ENCODE measurements around the gene ENPP6. TPM values are rescaled to one million over a fixed set of nuclear protein-coding genes. Genes with fewer than 3 reads are reported as not detected.

ENPP6 gene
- polyA plus RNA-seq (2013, experiment 1 of 2) = not detected
- polyA plus RNA-seq (2013, experiment 2 of 2) = 0.10 TPM

GRCh38 chr4:184217634-184218033 lies at the start of gene ENPP6:
Gene ENPP6 (minus strand): TSS chr4:184217873. CDS start chr4:184217819, 54 bp downstream.
- H3K27ac ChIP-seq (ENCODE audit: low read depth, low read length, severe bottlenecking) = no peak within 1 kb of the TSS
- no peaks in the 10 kb centered on the region for H3K9me3 ChIP-seq (ENCODE audit: control insufficient read depth, low read length)
- no peaks in the 10 kb centered on the region for H3K4me1 ChIP-seq (ENCODE audit: control insufficient read depth, insufficient read depth, low read length, poor library complexity, severe bottlenecking)
- no peaks in the 10 kb centered on the region for H3K36me3 ChIP-seq (ENCODE audit: control insufficient read depth, insufficient read depth, low read length)
- WGBS, 2 experiments (ENCODE audit: insufficient coverage in 2 of 2) = 85 to 95% methylated on average over 4 to 7 of the region's 8 CpGs
- no peak within 1 kb of the TSS for H3K4me3 ChIP-seq (ENCODE audit: extremely low read depth, insufficient read depth, low read length, poor library complexity, severe bottlenecking)

DNA sequence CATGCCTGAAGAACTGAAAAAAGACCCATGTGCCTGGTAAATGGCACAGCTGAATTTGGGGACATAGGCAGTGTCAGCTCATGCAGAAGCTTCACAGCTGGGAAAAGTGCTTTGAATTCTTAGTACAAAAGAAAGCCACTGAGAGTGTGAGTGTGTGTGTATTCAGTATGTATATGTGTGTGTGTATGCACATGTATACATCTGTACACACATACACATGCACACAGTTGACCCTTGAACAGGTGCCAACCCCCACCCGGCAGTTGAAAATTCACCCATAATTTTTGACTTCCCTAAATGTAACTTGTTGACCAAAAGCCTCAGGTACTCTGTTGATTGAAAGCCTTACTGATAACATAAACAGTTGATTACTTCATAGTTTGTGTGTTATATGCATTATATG lies 49.5 kb upstream of the ENPP6 start:
- 89% methylated on average over 1 of the region's 1 CpG; no CpG with 5 or more reads in 1 of the 2 experiments for WGBS, 2 experiments (ENCODE audit: insufficient coverage in 2 of 2)
- H3K36me3 ChIP-seq (ENCODE audit: control insufficient read depth, insufficient read depth, low read length) = no peaks in the 10 kb centered on the region
- H3K9me3 ChIP-seq (ENCODE audit: control insufficient read depth, low read length) = no peaks in the 10 kb centered on the region
- peaks cover 16% of the 10 kb centered on the region for H3K4me1 ChIP-seq (ENCODE audit: control insufficient read depth, insufficient read depth, low read length, poor library complexity, severe bottlenecking)
- H3K4me3 ChIP-seq (ENCODE audit: extremely low read depth, insufficient read depth, low read length, poor library complexity, severe bottlenecking) = no peak overlapping the region
- H3K27ac ChIP-seq (ENCODE audit: low read depth, low read length, severe bottlenecking) = no peak overlapping the region

- Histone ChIP-seq H3K4me3 (ENCODE audit: extremely low read depth, insufficient read depth, low read length, poor library complexity, severe bottlenecking) (no peak overlapping the region), H3K9me3 (ENCODE audit: control insufficient read depth, low read length) (no peaks in the 10 kb centered on the region), H3K36me3 (ENCODE audit: control insufficient read depth, insufficient read depth, low read length) (no peaks in the 10 kb centered on the region), H3K27ac (ENCODE audit: low read depth, low read length, severe bottlenecking) (peak overlapping the region; percentile 4), H3K4me1 (ENCODE audit: control insufficient read depth, insufficient read depth, low read length, poor library complexity, severe bottlenecking) (peaks cover 16% of the 10 kb centered on the region)
- WGBS, 2 experiments (ENCODE audit: insufficient coverage in 2 of 2) = 83 to 94% methylated on average over 6 to 7 of the region's 16 CpGs
These were observed 48.1 kb upstream of the ENPP6 start for GRCh38 chr4:184265546-184266351.

- WGBS, 2 experiments (ENCODE audit: insufficient coverage in 2 of 2) = 21 to 27% methylated on average over 12 to 13 of the region's 19 CpGs
- no peaks in the 10 kb centered on the region for H3K9me3 ChIP-seq (ENCODE audit: control insufficient read depth, low read length)
- H3K4me3 ChIP-seq (ENCODE audit: extremely low read depth, insufficient read depth, low read length, poor library complexity, severe bottlenecking) = no peak overlapping the region
- no peaks in the 10 kb centered on the region for H3K36me3 ChIP-seq (ENCODE audit: control insufficient read depth, insufficient read depth, low read length)
- H3K27ac ChIP-seq (ENCODE audit: low read depth, low read length, severe bottlenecking) = no peak overlapping the region
- peaks cover 16% of the 10 kb centered on the region for H3K4me1 ChIP-seq (ENCODE audit: control insufficient read depth, insufficient read depth, low read length, poor library complexity, severe bottlenecking)
These were observed 46.4 kb upstream of the ENPP6 start for GRCh38 chr4:184263910-184264732.

DNA sequence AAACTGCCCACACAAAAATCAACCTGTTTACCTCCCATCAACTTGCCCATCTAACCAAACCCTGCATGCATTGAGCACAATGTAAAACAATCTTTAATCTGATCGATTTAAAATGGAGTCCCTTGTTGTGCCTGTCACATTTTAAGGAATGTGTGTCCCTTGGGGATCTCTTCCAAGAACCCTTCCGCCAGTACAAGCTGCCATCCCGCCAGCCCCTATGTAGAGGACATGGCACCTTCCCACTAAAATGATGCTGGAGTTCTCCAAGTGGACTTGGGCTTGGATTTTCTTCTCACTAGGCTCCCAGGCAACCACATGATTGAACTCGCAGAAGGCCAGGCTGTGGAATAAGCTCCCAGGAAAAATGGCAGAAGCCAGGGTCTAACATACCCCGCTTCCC lies 45.8 kb upstream of the ENPP6 start:
- peaks cover 16% of the 10 kb centered on the region for H3K4me1 ChIP-seq (ENCODE audit: control insufficient read depth, insufficient read depth, low read length, poor library complexity, severe bottlenecking)
- no peaks in the 10 kb centered on the region for H3K36me3 ChIP-seq (ENCODE audit: control insufficient read depth, insufficient read depth, low read length)
- 87 to 97% methylated on average over 4 to 5 of the region's 5 CpGs for WGBS, 2 experiments (ENCODE audit: insufficient coverage in 2 of 2)
- no peaks in the 10 kb centered on the region for H3K9me3 ChIP-seq (ENCODE audit: control insufficient read depth, low read length)
- H3K4me3 ChIP-seq (ENCODE audit: extremely low read depth, insufficient read depth, low read length, poor library complexity, severe bottlenecking) = no peak overlapping the region
- H3K27ac ChIP-seq (ENCODE audit: low read depth, low read length, severe bottlenecking) = no peak overlapping the region

- Histone ChIP-seq H3K27ac (ENCODE audit: low read depth, low read length, severe bottlenecking) (no peak overlapping the region), H3K4me1 (ENCODE audit: control insufficient read depth, insufficient read depth, low read length, poor library complexity, severe bottlenecking) (peaks cover 14% of the 10 kb centered on the region), H3K9me3 (ENCODE audit: control insufficient read depth, low read length) (no peaks in the 10 kb centered on the region), H3K4me3 (ENCODE audit: extremely low read depth, insufficient read depth, low read length, poor library complexity, severe bottlenecking) (no peak overlapping the region), H3K36me3 (ENCODE audit: control insufficient read depth, insufficient read depth, low read length) (no peaks in the 10 kb centered on the region)
These were observed 45.2 kb upstream of the ENPP6 start for GRCh38 chr4:184262901-184263300.

DNA sequence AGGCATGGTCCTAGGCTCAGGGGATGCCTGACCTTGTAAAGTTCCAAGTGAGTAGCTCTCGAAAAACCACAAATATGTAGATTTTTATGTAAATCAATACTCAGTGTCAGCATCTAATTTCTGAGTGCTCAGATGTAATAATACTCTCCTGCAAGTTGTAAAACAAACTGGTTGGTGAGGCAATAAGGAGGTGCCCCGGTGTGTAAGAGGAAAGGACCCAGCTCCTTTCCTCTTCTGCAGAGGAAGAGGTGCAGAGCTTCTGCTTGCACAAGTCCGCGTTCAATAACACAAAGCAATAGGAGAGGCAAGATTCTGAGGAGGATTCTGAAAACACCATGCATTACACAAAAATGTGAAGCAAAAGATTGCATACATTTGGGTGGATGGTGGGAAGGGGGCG lies 43.6 kb upstream of the ENPP6 start:
- Histone ChIP-seq H3K9me3 (ENCODE audit: control insufficient read depth, low read length) (no peaks in the 10 kb centered on the region), H3K36me3 (ENCODE audit: control insufficient read depth, insufficient read depth, low read length) (no peaks in the 10 kb centered on the region), H3K4me3 (ENCODE audit: extremely low read depth, insufficient read depth, low read length, poor library complexity, severe bottlenecking) (no peak overlapping the region), H3K4me1 (ENCODE audit: control insufficient read depth, insufficient read depth, low read length, poor library complexity, severe bottlenecking) (peaks cover 10% of the 10 kb centered on the region), H3K27ac (ENCODE audit: low read depth, low read length, severe bottlenecking) (no peak overlapping the region)
- WGBS, 2 experiments (ENCODE audit: insufficient coverage in 2 of 2) = 86 to 100% methylated on average over 1 of the region's 5 CpGs

- H3K4me3 ChIP-seq (ENCODE audit: extremely low read depth, insufficient read depth, low read length, poor library complexity, severe bottlenecking) = no peak overlapping the region
- WGBS, 2 experiments (ENCODE audit: insufficient coverage in 2 of 2) = 53 to 64% methylated on average over 4 of the region's 6 CpGs
These were observed 42.2 kb upstream of the ENPP6 start for GRCh38 chr4:184259866-184260265.

DNA sequence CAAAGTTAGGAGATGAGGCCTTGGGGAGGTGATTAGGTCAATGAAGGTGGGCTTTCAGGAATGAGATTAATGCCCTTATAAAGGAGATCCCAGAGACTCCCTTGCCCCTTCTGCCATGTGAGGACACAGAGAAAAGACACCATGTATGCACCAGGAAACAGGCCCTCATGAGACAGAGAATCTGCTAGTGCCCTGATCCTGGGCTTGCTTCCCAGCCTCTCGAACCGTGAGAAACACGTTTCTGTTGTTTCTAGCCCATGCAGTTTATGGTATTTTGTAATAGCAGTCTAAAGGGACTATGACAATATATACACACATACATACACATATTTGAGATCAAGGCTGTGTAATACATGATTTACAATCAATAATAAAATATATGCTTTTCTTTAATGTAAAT lies 41.4 kb upstream of the ENPP6 start:
- Histone ChIP-seq H3K4me1 (ENCODE audit: control insufficient read depth, insufficient read depth, low read length, poor library complexity, severe bottlenecking) (peaks cover 3% of the 10 kb centered on the region), H3K27ac (ENCODE audit: low read depth, low read length, severe bottlenecking) (no peak overlapping the region), H3K36me3 (ENCODE audit: control insufficient read depth, insufficient read depth, low read length) (no peaks in the 10 kb centered on the region), H3K9me3 (ENCODE audit: control insufficient read depth, low read length) (no peaks in the 10 kb centered on the region), H3K4me3 (ENCODE audit: extremely low read depth, insufficient read depth, low read length, poor library complexity, severe bottlenecking) (no peak overlapping the region)
- WGBS, 2 experiments (ENCODE audit: insufficient coverage in 2 of 2) = no CpG with 5 or more reads among the region's 3 CpGs

More at GRCh38 chr4:184259866-184260265, 42.2 kb upstream of the ENPP6 start:
- Histone ChIP-seq H3K4me1 (ENCODE audit: control insufficient read depth, insufficient read depth, low read length, poor library complexity, severe bottlenecking) (peaks cover under 1% of the 10 kb centered on the region), H3K9me3 (ENCODE audit: control insufficient read depth, low read length) (no peaks in the 10 kb centered on the region), H3K27ac (ENCODE audit: low read depth, low read length, severe bottlenecking) (no peak overlapping the region), H3K36me3 (ENCODE audit: control insufficient read depth, insufficient read depth, low read length) (no peaks in the 10 kb centered on the region)

GRCh38 chr4:184255871-184256642 lies 38.4 kb upstream of the ENPP6 start:
- Histone ChIP-seq H3K36me3 (ENCODE audit: control insufficient read depth, insufficient read depth, low read length) (no peaks in the 10 kb centered on the region), H3K27ac (ENCODE audit: low read depth, low read length, severe bottlenecking) (no peak overlapping the region), H3K4me1 (ENCODE audit: control insufficient read depth, insufficient read depth, low read length, poor library complexity, severe bottlenecking) (peaks cover 3% of the 10 kb centered on the region), H3K4me3 (ENCODE audit: extremely low read depth, insufficient read depth, low read length, poor library complexity, severe bottlenecking) (no peak overlapping the region), H3K9me3 (ENCODE audit: control insufficient read depth, low read length) (peaks cover 4% of the 10 kb centered on the region)
- 91 to 92% methylated on average over 17 to 21 of the region's 22 CpGs for WGBS, 2 experiments (ENCODE audit: insufficient coverage in 2 of 2)

Data from mesodermal cell (in vitro differentiated cells).